Measurements from ENCODE around the gene FMR1NB. TPM values are rescaled to one million over a fixed set of nuclear protein-coding genes. Genes with fewer than 3 reads are reported as not detected.

Gene FMR1NB, protein sequence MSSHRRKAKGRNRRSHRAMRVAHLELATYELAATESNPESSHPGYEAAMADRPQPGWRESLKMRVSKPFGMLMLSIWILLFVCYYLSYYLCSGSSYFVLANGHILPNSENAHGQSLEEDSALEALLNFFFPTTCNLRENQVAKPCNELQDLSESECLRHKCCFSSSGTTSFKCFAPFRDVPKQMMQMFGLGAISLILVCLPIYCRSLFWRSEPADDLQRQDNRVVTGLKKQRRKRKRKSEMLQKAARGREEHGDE
- total RNA-seq: not detected
- polyA plus RNA-seq: not detected

DNA sequence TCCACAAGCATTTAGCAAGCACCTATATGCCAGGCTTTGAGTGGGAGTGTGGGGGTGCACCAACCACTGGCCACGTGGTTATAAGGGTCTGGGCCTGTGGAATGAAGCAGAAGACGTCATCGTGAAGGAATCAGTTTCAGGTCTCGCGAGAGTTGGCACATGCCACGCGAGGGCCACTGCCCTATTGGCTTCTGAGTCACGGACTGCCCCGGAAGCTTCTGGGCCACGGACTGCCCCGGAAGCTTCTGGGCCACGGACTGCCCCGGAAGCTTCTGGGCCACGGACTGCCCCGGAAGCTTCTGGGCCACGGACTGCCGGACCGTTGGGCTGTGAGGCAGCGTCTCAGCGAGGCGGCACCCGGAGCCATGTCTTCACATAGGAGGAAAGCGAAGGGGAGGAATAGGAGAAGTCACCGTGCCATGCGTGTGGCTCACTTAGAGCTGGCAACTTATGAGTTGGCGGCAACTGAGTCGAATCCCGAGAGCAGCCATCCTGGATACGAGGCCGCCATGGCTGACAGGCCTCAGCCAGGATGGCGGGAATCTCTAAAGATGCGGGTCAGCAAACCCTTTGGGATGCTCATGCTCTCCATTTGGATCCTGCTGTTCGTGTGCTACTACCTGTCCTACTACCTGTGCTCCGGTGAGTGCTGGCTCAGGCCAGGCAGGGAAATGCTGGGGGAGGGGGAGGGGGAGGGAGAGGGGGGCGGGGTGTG, at the start of gene FMR1NB:
Gene FMR1NB, plus strand, starts transcription at position 300 of the 715 bp plus-strand sequence. Its CDS starts 66 bp downstream, at position 366.
- DNase-seq (ENCODE audit: extremely low spot score): no peak
- WGBS: 97% methylated on average over 34 of the region's 35 CpGs
- Histone ChIP-seq H3K27ac (ENCODE audit: low read depth) (no peak within 1 kb of the TSS), H3K4me3 (ENCODE audit: low read depth, low read length) (no peak within 1 kb of the TSS), H3K4me1 (ENCODE audit: insufficient read depth) (no peaks in the 10 kb centered on the region), H3K36me3 (ENCODE audit: insufficient read depth) (no peaks in the 10 kb centered on the region)

DNA sequence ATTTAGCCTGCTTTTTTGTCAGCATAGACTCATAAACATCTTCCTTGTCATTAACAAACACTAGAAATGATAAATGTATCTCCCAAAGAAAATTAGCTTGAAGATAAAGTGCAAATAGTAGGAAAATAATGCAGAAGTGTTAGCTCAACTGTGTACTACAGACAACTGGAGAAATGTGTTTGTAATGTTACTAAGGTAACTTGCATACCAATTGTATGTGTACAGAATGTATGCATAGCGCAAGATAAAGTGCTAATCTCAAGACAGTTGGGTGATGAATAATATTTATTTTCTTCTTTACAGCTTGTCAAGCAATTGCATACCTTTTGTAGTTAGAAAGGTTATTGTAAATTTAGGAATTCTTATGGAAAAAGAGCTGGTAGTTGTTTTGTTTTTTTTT, 47.3 kb upstream of the FMR1NB start:
- Histone ChIP-seq H3K36me3 (ENCODE audit: insufficient read depth) (peaks cover 2% of the 10 kb centered on the region), H3K4me3 (ENCODE audit: low read depth, low read length) (no peak overlapping the region), H3K4me1 (ENCODE audit: insufficient read depth) (no peaks in the 10 kb centered on the region), H3K27ac (ENCODE audit: low read depth) (no peak overlapping the region)
- DNase-seq (ENCODE audit: extremely low spot score): no peak
- 95% methylated on average over 1 of the region's 1 CpG for WGBS

DNA sequence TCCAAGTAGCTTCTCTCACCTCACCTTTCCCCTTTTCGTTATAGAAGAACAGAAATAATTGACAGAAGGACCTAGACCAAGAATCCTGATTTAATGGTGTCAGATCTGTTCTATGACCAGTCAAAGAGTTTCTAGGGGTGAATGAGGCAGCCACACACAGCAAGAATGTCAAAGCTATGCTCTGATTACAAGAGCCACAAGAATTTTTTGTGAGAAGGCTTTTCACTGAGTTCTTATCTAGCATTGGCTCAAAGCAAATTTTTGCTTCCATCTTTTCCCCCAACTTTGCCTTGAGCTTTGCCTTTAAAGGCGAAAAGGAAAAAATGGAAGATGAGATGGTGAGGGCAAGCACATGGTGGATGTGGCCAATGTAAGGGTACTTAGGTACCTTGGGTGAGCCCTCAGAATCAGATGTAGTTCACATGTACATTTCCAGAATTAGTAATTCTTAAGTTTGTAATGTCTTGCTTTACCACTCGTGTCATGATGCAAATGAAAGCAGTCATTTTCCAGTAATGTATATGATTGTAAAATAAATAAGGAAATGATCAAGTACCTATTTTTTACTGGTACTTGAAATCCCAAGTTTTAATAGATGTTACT, 45.9 kb upstream of the FMR1NB start:
- 95% methylated on average over 3 of the region's 3 CpGs for WGBS
- no peak for DNase-seq (ENCODE audit: extremely low spot score)
- H3K4me1 ChIP-seq (ENCODE audit: insufficient read depth): no peaks in the 10 kb centered on the region
- no peak overlapping the region for H3K27ac ChIP-seq (ENCODE audit: low read depth)
- H3K36me3 ChIP-seq (ENCODE audit: insufficient read depth): peaks cover 2% of the 10 kb centered on the region
- H3K4me3 ChIP-seq (ENCODE audit: low read depth, low read length): no peak overlapping the region

DNA sequence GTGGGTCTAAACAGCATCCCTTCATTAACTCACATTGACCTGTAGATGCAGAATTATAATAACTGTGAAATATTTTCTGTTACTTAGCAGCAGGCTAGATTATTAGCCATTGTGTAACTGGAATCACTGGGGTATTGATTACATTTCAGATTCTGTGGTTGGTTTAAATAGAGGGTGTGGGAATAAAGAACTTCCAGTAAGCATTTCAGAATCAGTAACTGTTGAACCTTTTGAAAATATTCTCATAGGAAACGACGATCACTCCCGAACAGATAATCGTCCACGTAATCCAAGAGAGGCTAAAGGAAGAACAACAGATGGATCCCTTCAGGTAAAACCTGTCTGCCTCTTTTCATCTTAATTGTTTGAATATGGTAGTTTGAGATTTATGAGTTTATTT, 35.9 kb upstream of the FMR1NB start:
- Histone ChIP-seq H3K36me3 (ENCODE audit: insufficient read depth) (peaks cover 2% of the 10 kb centered on the region), H3K4me1 (ENCODE audit: insufficient read depth) (no peaks in the 10 kb centered on the region), H3K27ac (ENCODE audit: low read depth) (no peak overlapping the region), H3K4me3 (ENCODE audit: low read depth, low read length) (no peak overlapping the region)
- DNase-seq (ENCODE audit: extremely low spot score): no peak
- WGBS: 81% methylated on average over 5 of the region's 5 CpGs

DNA sequence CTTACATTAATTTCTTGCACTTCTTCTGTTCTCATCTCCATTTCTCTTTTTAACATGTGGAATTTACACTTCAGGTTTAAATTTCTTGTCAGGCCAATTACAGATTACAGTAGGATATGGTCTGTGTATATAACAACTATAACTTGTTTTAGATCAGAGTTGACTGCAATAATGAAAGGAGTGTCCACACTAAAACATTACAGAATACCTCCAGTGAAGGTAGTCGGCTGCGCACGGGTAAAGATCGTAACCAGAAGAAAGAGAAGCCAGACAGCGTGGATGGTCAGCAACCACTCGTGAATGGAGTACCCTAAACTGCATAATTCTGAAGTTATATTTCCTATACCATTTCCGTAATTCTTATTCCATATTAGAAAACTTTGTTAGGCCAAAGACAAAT, 32.6 kb upstream of the FMR1NB start:
- no peak overlapping the region for H3K27ac ChIP-seq (ENCODE audit: low read depth)
- no peak overlapping the region for H3K4me3 ChIP-seq (ENCODE audit: low read depth, low read length)
- 97% methylated on average over 7 of the region's 7 CpGs for WGBS
- no peak for DNase-seq (ENCODE audit: extremely low spot score)
- H3K4me1 ChIP-seq (ENCODE audit: insufficient read depth): no peaks in the 10 kb centered on the region
- peaks cover 2% of the 10 kb centered on the region for H3K36me3 ChIP-seq (ENCODE audit: insufficient read depth)

DNA sequence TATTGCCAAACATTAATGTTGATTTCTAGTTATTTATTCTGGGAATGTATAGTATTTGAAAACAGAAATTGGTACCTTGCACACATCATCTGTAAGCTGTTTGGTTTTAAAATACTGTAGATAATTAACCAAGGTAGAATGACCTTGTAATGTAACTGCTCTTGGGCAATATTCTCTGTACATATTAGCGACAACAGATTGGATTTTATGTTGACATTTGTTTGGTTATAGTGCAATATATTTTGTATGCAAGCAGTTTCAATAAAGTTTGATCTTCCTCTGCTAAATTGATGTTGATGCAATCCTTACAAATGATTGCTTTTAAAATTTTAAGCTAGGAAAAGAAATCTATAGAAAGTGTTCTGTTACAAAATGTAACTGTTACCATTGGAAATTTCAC, 30.8 kb upstream of the FMR1NB start:
- H3K36me3 ChIP-seq (ENCODE audit: insufficient read depth): no peaks in the 10 kb centered on the region
- H3K27ac ChIP-seq (ENCODE audit: low read depth): no peak overlapping the region
- WGBS: 95% methylated on average over 1 of the region's 1 CpG

DNA sequence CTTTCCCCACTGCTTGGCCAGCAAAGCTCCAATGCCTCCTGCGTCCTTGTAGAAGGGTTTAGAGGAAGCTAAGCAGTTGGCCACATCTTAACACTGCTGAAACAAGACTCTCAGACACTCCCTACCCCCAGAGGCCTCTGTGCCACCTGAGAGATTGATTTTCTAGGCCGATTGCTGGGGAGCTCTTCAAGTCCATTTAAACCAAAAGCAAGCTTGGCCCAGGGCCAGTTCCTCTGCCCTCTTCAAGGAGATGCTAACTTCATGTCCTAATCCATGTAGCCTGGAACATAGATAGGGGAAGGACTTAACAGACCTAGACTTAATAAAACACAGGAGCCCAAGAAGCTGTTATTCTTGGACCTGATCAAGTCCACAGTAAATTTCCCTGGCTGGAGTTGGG, 27.2 kb upstream of the FMR1NB start:
- Histone ChIP-seq H3K27ac (ENCODE audit: low read depth) (no peak overlapping the region), H3K4me1 (ENCODE audit: insufficient read depth) (no peaks in the 10 kb centered on the region), H3K4me3 (ENCODE audit: low read depth, low read length) (no peak overlapping the region), H3K36me3 (ENCODE audit: insufficient read depth) (no peaks in the 10 kb centered on the region)
- DNase-seq (ENCODE audit: extremely low spot score): no peak
- WGBS: 67% methylated on average over 2 of the region's 2 CpGs

More for the DNA sequence above, 30.8 kb upstream of the FMR1NB start:
- H3K4me3 ChIP-seq (ENCODE audit: low read depth, low read length): no peak overlapping the region
- no peak for DNase-seq (ENCODE audit: extremely low spot score)
- no peaks in the 10 kb centered on the region for H3K4me1 ChIP-seq (ENCODE audit: insufficient read depth)

DNA sequence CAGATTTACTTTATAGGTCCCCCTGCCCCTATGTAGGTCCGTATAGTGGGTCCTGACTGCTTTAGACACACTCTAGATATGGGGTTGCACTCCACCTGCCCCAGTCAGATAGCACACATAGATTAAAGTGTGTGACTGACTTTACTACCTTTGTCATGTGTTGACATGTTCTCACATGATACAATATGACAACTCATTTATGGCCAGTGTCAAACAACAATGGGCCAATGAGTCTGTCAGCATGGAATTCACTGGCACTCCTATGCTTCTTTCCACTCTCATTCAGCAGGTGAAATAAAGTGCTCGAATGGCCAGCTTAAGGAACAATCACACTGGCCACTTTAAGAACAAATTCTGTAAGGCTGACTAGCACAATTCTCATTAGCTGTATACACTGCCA, 23.8 kb upstream of the FMR1NB start:
- no peak overlapping the region for H3K27ac ChIP-seq (ENCODE audit: low read depth)
- DNase-seq (ENCODE audit: extremely low spot score): no peak
- H3K4me3 ChIP-seq (ENCODE audit: low read depth, low read length): no peak overlapping the region
- no peaks in the 10 kb centered on the region for H3K36me3 ChIP-seq (ENCODE audit: insufficient read depth)
- H3K4me1 ChIP-seq (ENCODE audit: insufficient read depth): no peaks in the 10 kb centered on the region
- 72% methylated on average over 2 of the region's 2 CpGs for WGBS

DNA sequence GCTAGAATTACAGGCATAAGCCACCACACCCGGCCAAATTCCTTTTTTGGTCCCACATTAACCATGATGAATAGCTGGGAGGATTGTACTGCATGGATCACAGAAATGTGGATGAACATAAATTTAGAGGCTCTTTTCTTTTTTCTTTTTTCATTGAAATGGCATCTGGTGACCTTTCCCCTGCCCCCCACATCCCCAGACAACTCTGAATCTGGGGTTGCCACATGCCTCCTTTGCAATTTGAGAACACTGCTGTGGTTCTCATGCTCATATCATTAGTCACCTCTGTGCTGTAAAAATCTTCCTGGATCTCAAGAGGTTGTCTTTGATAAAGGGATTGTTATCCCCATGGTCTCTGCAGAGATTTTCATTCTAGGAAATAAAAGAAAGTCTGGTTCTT, 22.8 kb upstream of the FMR1NB start:
- H3K4me3 ChIP-seq (ENCODE audit: low read depth, low read length): no peak overlapping the region
- no peaks in the 10 kb centered on the region for H3K36me3 ChIP-seq (ENCODE audit: insufficient read depth)
- no peaks in the 10 kb centered on the region for H3K4me1 ChIP-seq (ENCODE audit: insufficient read depth)
- no peak overlapping the region for H3K27ac ChIP-seq (ENCODE audit: low read depth)
- WGBS: 94% methylated on average over 1 of the region's 1 CpG
- DNase-seq (ENCODE audit: extremely low spot score): no peak

DNA sequence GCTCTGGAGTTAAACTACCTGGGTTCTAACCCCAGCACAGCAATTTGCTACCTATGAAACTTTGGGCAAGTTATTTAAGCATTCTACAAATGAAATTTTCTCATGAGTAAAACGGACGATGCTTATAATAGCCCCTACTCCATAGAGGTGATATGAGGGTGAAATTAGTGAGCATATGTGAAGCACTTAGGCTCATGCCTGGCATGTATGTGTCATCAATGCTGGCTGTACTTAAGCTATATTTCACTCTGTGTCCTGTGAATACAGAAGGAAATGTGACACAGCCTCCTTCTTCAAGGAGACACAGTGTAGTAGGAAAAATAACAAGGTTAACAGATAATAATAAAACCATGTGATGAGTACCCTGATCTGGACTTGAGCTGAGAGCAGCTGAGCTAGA, 20.4 kb upstream of the FMR1NB start:
- WGBS: 88% methylated on average over 2 of the region's 2 CpGs
- Histone ChIP-seq H3K36me3 (ENCODE audit: insufficient read depth) (no peaks in the 10 kb centered on the region), H3K4me3 (ENCODE audit: low read depth, low read length) (no peak overlapping the region), H3K27ac (ENCODE audit: low read depth) (no peak overlapping the region), H3K4me1 (ENCODE audit: insufficient read depth) (no peaks in the 10 kb centered on the region)
- no peak for DNase-seq (ENCODE audit: extremely low spot score)

DNA sequence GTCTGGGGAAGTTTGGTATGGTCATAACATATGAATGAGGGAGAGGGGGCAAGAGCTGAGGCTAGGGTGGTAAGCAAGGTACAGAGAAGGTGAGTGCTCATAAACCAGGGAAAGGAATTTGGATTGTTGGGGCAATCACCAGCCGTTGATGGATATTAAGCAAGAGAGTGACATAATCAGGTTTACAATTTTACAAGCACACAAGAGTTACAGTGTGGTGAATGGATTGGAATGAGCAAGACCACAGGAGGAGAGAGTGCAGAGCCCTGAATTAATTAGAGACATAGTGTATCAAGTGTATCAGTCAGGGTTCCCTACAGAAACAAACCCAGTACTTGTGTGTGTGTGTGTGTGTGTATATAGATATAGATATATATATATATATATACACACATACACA, 18.7 kb upstream of the FMR1NB start:
- Histone ChIP-seq H3K4me1 (ENCODE audit: insufficient read depth) (no peaks in the 10 kb centered on the region), H3K4me3 (ENCODE audit: low read depth, low read length) (no peak overlapping the region), H3K36me3 (ENCODE audit: insufficient read depth) (no peaks in the 10 kb centered on the region), H3K27ac (ENCODE audit: low read depth) (no peak overlapping the region)
- no peak for DNase-seq (ENCODE audit: extremely low spot score)
- WGBS: 64% methylated on average over 1 of the region's 1 CpG

DNA sequence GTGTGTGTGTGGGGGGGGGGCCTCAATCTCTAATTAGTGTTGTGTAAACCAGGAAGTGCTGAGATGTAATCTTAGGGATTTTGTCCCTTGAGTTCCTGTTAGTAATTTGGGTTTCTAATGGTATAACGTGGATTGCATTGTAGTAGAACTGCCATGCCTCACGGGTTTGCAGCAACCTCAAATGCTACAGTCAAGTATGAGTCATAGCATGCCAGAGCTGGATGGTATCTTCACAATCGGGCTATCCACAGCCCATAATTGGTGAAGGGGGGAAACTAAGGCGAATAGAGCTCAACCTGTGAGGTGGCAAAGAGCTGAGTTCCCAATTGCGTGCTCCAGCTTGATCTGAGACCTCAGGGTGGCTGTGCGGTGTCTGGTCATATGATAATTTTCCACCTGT, 2.2 kb upstream of the FMR1NB start:
- no peaks in the 10 kb centered on the region for H3K4me1 ChIP-seq (ENCODE audit: insufficient read depth)
- 76% methylated on average over 6 of the region's 6 CpGs for WGBS
- no peak overlapping the region for H3K27ac ChIP-seq (ENCODE audit: low read depth)
- no peak for DNase-seq (ENCODE audit: extremely low spot score)
- no peak overlapping the region for H3K4me3 ChIP-seq (ENCODE audit: low read depth, low read length)
- H3K36me3 ChIP-seq (ENCODE audit: insufficient read depth): no peaks in the 10 kb centered on the region

DNA sequence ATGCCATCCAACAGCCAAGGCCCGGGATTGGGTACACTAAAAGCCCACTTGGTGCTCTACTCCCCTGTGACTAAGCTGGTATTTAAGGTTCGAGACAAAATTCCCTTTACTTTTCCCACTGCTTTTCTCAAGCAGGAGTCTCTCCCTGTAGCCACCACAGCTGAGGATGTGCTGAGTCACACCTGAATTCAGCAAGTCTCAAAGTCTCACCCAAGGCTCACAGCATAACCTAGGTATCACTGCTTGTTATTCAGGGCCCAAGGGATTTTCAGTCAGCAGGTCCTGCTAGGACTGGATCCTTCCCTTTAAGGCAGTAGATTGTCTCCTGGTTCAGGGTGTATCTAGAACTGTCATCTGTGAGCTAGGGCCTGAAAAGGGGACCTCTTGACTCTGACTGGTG, 39.2 kb downstream of the FMR1NB start:
- no peak overlapping the region for H3K27ac ChIP-seq (ENCODE audit: low read depth)
- 91% methylated on average over 2 of the region's 2 CpGs for WGBS

More for the DNA sequence above, 39.2 kb downstream of the FMR1NB start:
- Histone ChIP-seq H3K4me1 (ENCODE audit: insufficient read depth) (no peaks in the 10 kb centered on the region), H3K36me3 (ENCODE audit: insufficient read depth) (no peaks in the 10 kb centered on the region), H3K4me3 (ENCODE audit: low read depth, low read length) (no peak overlapping the region)
- no peak for DNase-seq (ENCODE audit: extremely low spot score)

All from urinary bladder (tissue), 4 donors.